ENCODE results near the gene COPS8. TPM values are rescaled to one million over a fixed set of nuclear protein-coding genes. Genes with fewer than 3 reads are reported as not detected.

Gene COPS8
- 71.5 and 96.1 TPM in 2 replicates for total RNA-seq

DNA sequence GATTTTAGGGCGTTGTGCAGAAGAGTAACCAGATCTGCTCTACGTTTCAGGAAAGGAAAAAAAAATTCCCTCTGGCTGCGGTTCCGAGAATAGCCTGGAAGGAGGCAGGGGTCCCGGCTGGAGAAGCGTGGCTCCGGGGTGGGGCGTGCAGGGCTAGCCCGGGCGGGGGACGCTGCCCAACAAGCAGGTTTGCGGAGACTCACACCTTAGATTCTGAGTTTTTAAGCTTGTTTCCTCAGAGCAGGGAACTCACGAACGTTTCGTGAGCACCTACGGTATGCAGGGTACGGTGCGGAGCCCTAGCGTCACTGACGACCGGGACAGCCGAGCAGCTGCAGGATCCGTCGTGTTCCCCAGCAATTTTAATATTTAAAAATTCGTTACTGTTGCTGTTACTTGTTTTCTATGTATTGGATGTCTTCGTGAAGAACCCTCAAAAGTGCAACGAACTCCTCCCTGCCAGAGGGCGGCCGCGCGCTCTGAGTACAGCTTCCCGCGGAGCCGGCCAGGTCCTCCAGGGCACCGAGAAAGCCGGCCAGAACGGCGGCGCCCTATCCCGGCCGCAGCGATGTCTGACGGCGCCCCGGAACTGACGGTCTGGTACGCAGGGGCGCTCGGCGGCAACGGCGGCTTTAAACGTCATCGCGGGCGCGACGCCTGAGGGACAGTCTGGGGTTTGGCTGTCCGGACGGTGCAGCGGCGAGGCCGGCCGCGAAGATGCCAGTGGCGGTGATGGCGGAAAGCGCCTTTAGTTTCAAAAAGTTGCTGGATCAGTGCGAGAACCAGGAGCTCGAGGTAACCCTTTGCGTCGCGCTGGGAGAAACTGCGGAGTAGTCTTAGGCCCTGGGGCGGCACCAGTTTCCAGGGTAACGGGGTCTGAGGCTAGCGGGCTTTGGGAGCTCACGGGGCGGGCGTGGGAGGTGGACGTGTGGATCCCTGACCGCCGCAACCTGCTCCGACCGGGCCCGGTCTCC lies at the start of gene COPS8:
COPS8 (plus strand) TSS at position 642 of the 974 bp plus-strand sequence; CDS start at position 718, 76 bp downstream.

All from placental epithelial cell (primary cell).